ENCODE measurements around the gene COL5A1.

Gene COL5A1

DNA sequence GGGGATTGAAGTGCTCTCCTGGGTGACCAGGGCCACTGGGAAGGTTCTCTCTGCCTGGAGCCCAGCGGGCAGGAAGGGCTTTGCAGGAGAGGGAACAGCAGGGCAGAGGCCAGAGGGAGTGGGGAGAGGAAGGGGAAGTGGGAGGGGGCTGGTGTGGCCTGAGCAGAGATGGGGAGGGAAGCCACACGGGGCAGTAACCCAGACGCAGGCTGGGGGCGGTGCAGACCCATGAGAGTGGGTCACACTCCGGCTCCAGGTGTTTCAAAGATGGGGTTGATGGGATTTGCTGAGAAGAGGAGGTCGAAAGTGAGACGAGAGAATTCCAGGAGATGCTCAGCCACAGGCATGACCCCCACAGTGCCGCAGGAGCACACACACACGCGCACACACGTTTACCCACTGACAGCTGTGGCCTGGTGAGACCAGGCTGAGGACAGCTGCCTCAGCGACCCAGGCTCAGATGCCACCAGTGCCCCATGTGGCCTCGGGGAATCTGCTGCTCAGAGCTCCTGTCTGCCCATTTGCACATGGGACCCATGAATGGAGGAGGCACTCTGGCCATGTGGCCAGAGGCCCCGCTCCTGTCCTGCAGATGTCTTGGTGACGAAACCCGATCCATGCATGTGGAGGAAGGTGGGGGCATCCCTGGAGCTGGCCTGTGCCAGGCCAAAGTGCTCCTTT, 206.3 kb downstream of the COL5A1 start:
- TF ChIP-seq, protein P1, sequence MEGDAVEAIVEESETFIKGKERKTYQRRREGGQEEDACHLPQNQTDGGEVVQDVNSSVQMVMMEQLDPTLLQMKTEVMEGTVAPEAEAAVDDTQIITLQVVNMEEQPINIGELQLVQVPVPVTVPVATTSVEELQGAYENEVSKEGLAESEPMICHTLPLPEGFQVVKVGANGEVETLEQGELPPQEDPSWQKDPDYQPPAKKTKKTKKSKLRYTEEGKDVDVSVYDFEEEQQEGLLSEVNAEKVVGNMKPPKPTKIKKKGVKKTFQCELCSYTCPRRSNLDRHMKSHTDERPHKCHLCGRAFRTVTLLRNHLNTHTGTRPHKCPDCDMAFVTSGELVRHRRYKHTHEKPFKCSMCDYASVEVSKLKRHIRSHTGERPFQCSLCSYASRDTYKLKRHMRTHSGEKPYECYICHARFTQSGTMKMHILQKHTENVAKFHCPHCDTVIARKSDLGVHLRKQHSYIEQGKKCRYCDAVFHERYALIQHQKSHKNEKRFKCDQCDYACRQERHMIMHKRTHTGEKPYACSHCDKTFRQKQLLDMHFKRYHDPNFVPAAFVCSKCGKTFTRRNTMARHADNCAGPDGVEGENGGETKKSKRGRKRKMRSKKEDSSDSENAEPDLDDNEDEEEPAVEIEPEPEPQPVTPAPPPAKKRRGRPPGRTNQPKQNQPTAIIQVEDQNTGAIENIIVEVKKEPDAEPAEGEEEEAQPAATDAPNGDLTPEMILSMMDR (conservative IDR thresholded peaks at IDR 0.05; ENCODE audit: low read depth, low read length), result no peak
- no peak for DNase-seq (ENCODE audit: low read depth)
- no peak overlapping the region for H3K4me3 ChIP-seq (ENCODE audit: low read length)

DNA sequence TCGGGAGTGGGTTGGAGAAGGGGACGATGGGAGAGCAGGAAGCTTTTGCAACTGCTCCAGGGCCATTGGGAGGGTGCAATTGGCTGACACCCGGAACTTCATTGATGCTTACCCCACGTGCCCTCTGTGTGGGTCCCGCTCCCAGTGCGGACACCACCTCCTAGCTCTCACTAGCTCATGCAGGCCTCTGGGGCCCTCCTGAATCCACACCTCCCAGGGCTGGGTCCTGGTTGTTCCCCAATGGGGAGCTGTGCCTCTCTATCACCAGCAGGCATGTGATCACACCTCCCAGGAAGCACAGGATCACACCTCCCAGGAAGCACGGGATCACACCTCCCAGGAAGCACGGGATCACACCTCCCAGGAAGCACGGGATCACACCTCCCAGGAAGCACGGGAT, 206.9 kb downstream of the COL5A1 start:
- TF ChIP-seq, protein P1 (conservative IDR thresholded peaks at IDR 0.05; ENCODE audit: low read depth, low read length), result no peak
- H3K4me3 ChIP-seq (ENCODE audit: low read length), result no peak overlapping the region
- no peak for DNase-seq (ENCODE audit: low read depth)

DNA sequence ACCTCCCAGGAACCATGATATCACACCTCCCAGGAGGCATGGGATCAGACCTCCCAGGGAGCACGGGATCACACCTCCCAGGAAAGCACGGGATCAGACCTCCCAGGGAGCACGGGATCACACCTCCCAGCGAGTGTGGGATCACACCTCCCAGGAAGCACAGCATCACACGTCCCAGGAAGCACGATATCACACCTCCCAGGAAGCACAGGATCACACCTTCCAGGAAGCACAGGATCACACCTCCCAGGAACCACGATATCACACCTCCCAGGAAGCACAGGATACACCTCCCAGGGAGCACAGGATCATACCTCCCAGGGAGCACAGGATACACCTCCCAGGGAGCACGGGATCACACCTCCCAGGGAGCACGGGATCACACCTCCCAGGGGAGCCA, 209.0 kb downstream of the COL5A1 start:
- DNase-seq (ENCODE audit: low read depth), result no peak
- TF ChIP-seq, protein P1 (conservative IDR thresholded peaks at IDR 0.05; ENCODE audit: low read depth, low read length), result no peak
- no peak overlapping the region for H3K4me3 ChIP-seq (ENCODE audit: low read length)

DNA sequence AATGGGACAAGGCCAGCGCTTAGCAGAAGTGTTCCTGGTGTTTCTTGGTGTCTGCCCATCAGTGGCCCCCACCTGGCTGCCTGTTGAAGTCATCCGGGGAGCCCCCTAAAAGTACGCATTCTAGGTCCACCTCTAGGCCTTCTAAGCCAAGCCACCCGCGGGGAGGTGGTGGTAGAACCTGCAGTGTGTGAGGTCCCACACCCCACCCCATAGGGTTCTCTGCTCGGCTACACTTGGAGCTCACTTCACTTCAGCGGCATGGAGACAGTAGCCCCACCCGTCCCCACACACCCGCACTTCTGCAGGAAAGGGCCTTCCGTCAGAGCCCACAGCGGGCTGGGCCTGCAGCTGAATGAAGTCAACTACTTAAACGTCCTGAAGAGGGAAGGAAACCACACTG, 209.4 kb downstream of the COL5A1 start:
- no peak for DNase-seq (ENCODE audit: low read depth)
- TF ChIP-seq, protein P1 (conservative IDR thresholded peaks at IDR 0.05; ENCODE audit: low read depth, low read length), result no peak
- no peak overlapping the region for H3K4me3 ChIP-seq (ENCODE audit: low read length)

DNA sequence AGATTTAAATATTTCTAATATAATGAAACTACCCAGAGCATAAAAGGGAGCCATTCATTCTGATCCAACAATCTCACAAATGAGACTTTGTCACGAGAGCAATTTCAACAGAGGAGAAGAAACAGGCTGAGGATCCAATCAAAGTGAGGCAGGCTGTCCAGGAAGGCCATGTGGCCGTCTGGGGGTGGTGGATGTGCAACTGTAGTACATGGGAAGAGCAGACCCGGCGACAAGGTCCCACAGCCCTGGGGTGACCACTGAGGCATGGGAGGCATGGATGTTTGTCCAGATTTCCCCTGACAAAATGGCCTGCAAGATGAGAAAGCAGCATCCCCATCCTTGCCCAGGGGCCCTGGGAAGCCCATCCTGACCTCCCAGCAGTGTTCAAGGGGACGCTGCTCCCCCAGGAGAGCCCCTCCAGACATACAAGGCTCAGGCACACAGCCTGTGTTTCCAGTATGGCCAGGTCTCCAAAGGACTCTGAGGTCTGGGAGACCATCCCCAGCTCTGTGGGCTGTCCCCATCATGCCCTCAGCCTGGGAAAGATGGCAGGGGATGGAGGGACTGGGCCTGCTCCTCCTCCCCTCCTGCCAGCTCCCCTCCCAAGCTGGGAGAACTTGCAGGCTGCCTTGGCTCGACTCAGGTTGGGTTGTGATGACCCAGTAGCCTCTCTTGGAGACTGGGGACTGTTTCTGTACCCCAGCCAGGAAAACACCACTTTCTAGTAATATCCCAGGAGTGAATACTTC, 211.5 kb downstream of the COL5A1 start:
- no peak for DNase-seq (ENCODE audit: low read depth)

DNA sequence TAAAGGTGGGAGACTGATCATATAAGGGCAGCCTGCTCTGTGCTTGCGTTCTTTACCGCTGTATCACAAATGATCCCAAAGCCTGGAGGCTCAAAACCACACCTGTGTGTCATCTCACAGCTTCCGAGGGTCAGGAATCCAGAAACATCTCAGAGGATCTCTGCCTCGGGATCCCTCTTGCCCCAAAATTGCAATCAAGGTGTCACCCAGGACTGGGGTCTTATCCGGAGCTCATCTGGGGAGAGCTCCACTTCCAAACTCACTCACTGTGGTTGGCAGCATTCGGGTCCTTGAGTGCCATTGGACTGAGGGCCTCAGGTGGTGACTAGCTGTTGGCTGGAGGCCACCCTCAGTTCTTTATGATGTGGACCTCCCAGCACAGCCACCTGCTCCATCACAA, 212.3 kb downstream of the COL5A1 start:
- TF ChIP-seq, protein P1 (conservative IDR thresholded peaks at IDR 0.05; ENCODE audit: low read depth, low read length), result no peak
- no peak for DNase-seq (ENCODE audit: low read depth)
- H3K4me3 ChIP-seq (ENCODE audit: low read length), result no peak overlapping the region

More for the DNA sequence above, 211.5 kb downstream of the COL5A1 start:
- TF ChIP-seq, protein P1 (conservative IDR thresholded peaks at IDR 0.05; ENCODE audit: low read depth, low read length), result no peak
- H3K4me3 ChIP-seq (ENCODE audit: low read length), result no peak overlapping the region

DNA sequence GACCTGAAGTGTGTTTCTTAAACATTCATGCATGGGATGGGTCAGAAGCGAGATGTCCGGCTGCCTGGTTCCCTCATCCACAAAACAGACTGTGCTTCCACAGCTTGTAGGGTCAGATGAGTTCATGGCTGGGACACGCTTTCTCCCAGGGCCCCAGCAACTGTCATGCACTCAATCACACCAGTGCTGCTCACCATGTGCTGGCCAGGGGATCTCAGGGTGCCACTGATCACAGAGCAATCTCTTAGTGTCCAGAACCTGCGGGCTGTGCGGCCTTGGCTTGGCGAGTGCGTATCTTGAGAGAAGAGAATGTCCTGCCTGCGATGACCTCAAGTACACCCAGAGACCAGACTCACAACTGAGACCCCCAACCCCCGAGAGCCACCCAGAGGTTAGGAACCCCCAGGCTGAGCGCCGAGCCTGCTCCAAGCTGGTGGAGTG, 213.0 kb downstream of the COL5A1 start:
- DNase-seq (ENCODE audit: low read depth), result no peak

More for the DNA sequence above, 213.0 kb downstream of the COL5A1 start:
- no peak overlapping the region for H3K4me3 ChIP-seq (ENCODE audit: low read length)
- TF ChIP-seq, protein P1 (conservative IDR thresholded peaks at IDR 0.05; ENCODE audit: low read depth, low read length), result no peak
